K562 (cell line): Measurements from ENCODE around the gene SLC6A4. TPM values are rescaled to one million over a fixed set of nuclear protein-coding genes. Genes with fewer than 3 reads are reported as not detected.

Experiments used
- ATAC-seq: fragments of 200-7000 bp; cut with Tn5 transposase; 3 replicates; pipeline ENCODE4 v1.9.1; 2020; ENCODE audit warnings: moderate library complexity
- BruUV-seq: library from RNA; stranded (reverse); fragments of 400-500 nt; replicated peaks from 2 replicates; lab custom pipeline; 2021; lab: Mats Ljungman, UMichigan
- CTCF ChIA-PET: fragments of 300-600 bp; formaldehyde crosslinking; extraction: SDS; loops from one replicate; lab custom pipeline; 2021; ENCODE audit warnings: low intra/inter-chr PET ratio; lab: Yijun Ruan, JAX
- POLR2A ChIA-PET: fragments of 300-600, 350-650 bp; sonication (Branson Sonifier 250); formaldehyde crosslinking; extraction: SDS; loops from one replicate; lab custom pipeline; 2021; ENCODE audit warnings: antibody characterized with exemption, inconsistent platforms; lab: Yijun Ruan, JAX
- DNase-seq, 4 experiments: peaks; one replicate each; pipeline versions ENCODE4 v3.0.0 to v3.0.0-alpha.2; 2011 to 2018; ENCODE audit warnings: low spot score in 3 of 4, mixed read lengths in 3 of 4; ENCODE audit errors: extremely low read depth in 1 of 4
- FAIRE-seq: peaks from 2 replicates; lab custom pipeline; 2011; peaks lifted over from hg19 to GRCh38; lab: Jason Lieb, UNC
- H2AFZ ChIP-seq: 2 replicates; pipeline ENCODE4 v1.6.0; 2011; ENCODE audit warnings: low read depth, low read length, control low read depth, inconsistent platforms
- H3K27ac ChIP-seq: fragments of 200-600 bp; 3 replicates; pipeline ENCODE4 v1.8.0; 2011; ENCODE audit warnings: low read depth, mild to moderate bottlenecking, control low read depth, inconsistent platforms, low read length, moderate library complexity, mixed read lengths; ENCODE audit errors: extremely low read depth
- H3K27me3 ChIP-seq, 2 experiments: fragments of 300-600 bp in 1 of 2; 2 replicates in 1 of 2; 3 replicates in 1 of 2; pipeline versions ENCODE4 v1.6.0 to v1.8.0; 2011; ENCODE audit warnings: inconsistent platforms in 2 of 2, low read length in 2 of 2, mild to moderate bottlenecking in 1 of 2, mixed read lengths in 1 of 2, moderate library complexity in 1 of 2; ENCODE audit not compliant: control insufficient read depth in 2 of 2, insufficient read depth in 2 of 2
- H3K36me3 ChIP-seq: fragments of 300-600 bp; 3 replicates; pipeline ENCODE4 v1.8.0; 2011; ENCODE audit warnings: mild to moderate bottlenecking, low read length, inconsistent platforms; ENCODE audit not compliant: control insufficient read depth, insufficient read depth
- H3K4me1 ChIP-seq, 2 experiments: fragments of 200-600 bp in 1 of 2; replicated peaks in 1 of 2; 2 replicates in 1 of 2; 3 replicates in 1 of 2; pipeline versions ENCODE4 v1.5.1 to v1.8.0; 2011; ENCODE audit warnings: inconsistent platforms in 2 of 2, low read length in 2 of 2, mild to moderate bottlenecking in 1 of 2, mixed read lengths in 1 of 2, moderate library complexity in 1 of 2; ENCODE audit not compliant: control insufficient read depth in 2 of 2, insufficient read depth in 2 of 2
- H3K4me2 ChIP-seq: 2 replicates; pipeline ENCODE4 v1.6.1; 2011; ENCODE audit warnings: low read length, control low read depth, inconsistent platforms, mixed read lengths; ENCODE audit not compliant: insufficient read depth
- H3K4me3 ChIP-seq: fragments of 200-600 bp; sonication (generic), shearing (Covaris generic); 2 replicates; pipeline ENCODE4 v1.5.1; 2016; ENCODE audit warnings: control low read depth, inconsistent platforms
- H3K79me2 ChIP-seq: fragments of 200-600 bp; 3 replicates; pipeline ENCODE4 v1.8.0; 2011; ENCODE audit warnings: low read length, inconsistent platforms; ENCODE audit not compliant: control insufficient read depth, insufficient read depth
- H3K9ac ChIP-seq, 2 experiments: 2 replicates each; pipeline versions ENCODE4 v1.6.0 to v1.6.1; 2011; ENCODE audit warnings: low read depth in 2 of 2, low read length in 2 of 2, control low read depth in 1 of 2, inconsistent platforms in 1 of 2, mild to moderate bottlenecking in 1 of 2, mixed read lengths in 1 of 2; ENCODE audit not compliant: insufficient read depth in 1 of 2
- H3K9me1 ChIP-seq: one replicate; pipeline ENCODE4 v1.6.0; 2011; ENCODE audit warnings: inconsistent platforms, mild to moderate bottlenecking, low read length, moderate library complexity; ENCODE audit not compliant: control insufficient read depth, insufficient read depth
- H3K9me3 ChIP-seq: replicated peaks from 2 replicates; pipeline ENCODE4 v1.5.1; 2011; ENCODE audit warnings: low read depth, low read length, inconsistent platforms; ENCODE audit not compliant: control insufficient read depth, insufficient read depth
- H4K20me1 ChIP-seq: replicated peaks from 2 replicates; pipeline ENCODE4 v1.6.1; 2011; ENCODE audit warnings: low read length, inconsistent platforms, mixed read lengths; ENCODE audit not compliant: control insufficient read depth, insufficient read depth
- CEBPG ChIP-seq, 3 experiments: fragments of 200-800 bp in 1 of 3; sonication (Bioruptor generic) in 1 of 3; sonication (generic) in 1 of 3; formaldehyde crosslinking in 1 of 3; IDR thresholded peaks in 2 of 3; conservative IDR thresholded peaks in 1 of 3; 2 replicates each; pipeline versions ENCODE4 v1.6.1 to v1.8.0; 2016 to 2022; ENCODE audit warnings: missing compliant biosample characterization in 2 of 3, missing genetic modification characterization in 2 of 3, mild to moderate bottlenecking in 1 of 3, missing genetic modification reagents in 1 of 3
- CGGBP1 ChIP-seq: fragments of 250-450 bp; sonication (Bioruptor Pico); IDR thresholded peaks from 2 replicates; pipeline ENCODE4 v1.9.0; 2021; ENCODE audit warnings: mild to moderate bottlenecking
- GMEB1 ChIP-seq: fragments of 250-450 bp; sonication (Bioruptor Pico); IDR thresholded peaks from 2 replicates; pipeline ENCODE4 v1.4.0; 2020; ENCODE audit warnings: mild to moderate bottlenecking
- HDAC8 ChIP-seq: fragments of 450-650 bp; IDR thresholded peaks from 2 replicates; pipeline ENCODE4 v1.6.1; 2016; ENCODE audit warnings: mild to moderate bottlenecking, missing genetic modification characterization, moderate library complexity, missing compliant biosample characterization
- MEF2A ChIP-seq: IDR thresholded peaks from 2 replicates; pipeline ENCODE4 v1.6.1; 2011; ENCODE audit warnings: low read depth, mild to moderate bottlenecking, low read length, moderate library complexity; ENCODE audit not compliant: control insufficient read depth
- NCOA4 ChIP-seq: fragments of 450-650 bp; IDR thresholded peaks from 2 replicates; pipeline ENCODE4 v1.6.1; 2018; ENCODE audit warnings: mild to moderate bottlenecking; ENCODE audit not compliant: partially characterized antibody
- ZNF184 ChIP-seq: sonication (generic); formaldehyde crosslinking; IDR thresholded peaks from 2 replicates; pipeline ENCODE4 v1.5.0; 2020; ENCODE audit warnings: missing genetic modification reagents
- ZNF76 ChIP-seq: fragments of 250-450 bp; sonication (Bioruptor Pico); IDR thresholded peaks from 2 replicates; pipeline ENCODE4 v1.4.0; 2020; ENCODE audit warnings: mild to moderate bottlenecking, moderate library complexity, borderline replicate concordance
- WGBS: fragments of 100-300 bp; shearing (Covaris generic); methylation state at CpG from one replicate; pipeline ENCODE4 v1.1.6; 2016; ENCODE audit warnings: low coverage, mixed read lengths; ENCODE audit not compliant: insufficient coverage; ENCODE audit errors: missing lambda C conversion rate; 5-methylcytosine and 5-hydroxymethylcytosine counted together
- in situ Hi-C: fragments of 300-500 bp; cut with MboI; formaldehyde crosslinking; loops from 4 replicates; pipeline ENCODE4 v1.15.0; 2018; ENCODE audit warnings: inconsistent platforms, mixed read lengths
- intact Hi-C: fragments of 100-400 bp; cut with micrococcal nuclease; formaldehyde crosslinking; loops from 2 replicates; pipeline ENCODE4 v1.14.2; 2022
- polyA plus RNA-seq, 8 experiments: library from polyadenylated mRNA; depleted of rRNA in 4 of 8; stranded (reverse) in 5 of 8; unstranded in 3 of 8; fragments of >200 nt; fragmentation: Nextera tagmentation in 2 of 8; fragmentation: Illumina TruSeq in 1 of 8; extraction: Ambion mirVana in 2 of 8; extraction: Trizol in 1 of 8; gene quantifications; 2 replicates each; pipeline versions ENCODE4 v1.2.1 to v1.2.3, GENCODE V29; 2011 to 2014; ENCODE audit warnings: inconsistent platforms in 1 of 8, missing spikeins in 1 of 8
- total RNA-seq, 7 experiments: library from RNA; depleted of rRNA in 6 of 7; stranded (reverse); fragments of >200 nt in 6 of 7; fragmentation: Illumina TruSeq in 2 of 7; extraction: Trizol in 2 of 7; gene quantifications; 2 replicates each; pipeline versions ENCODE4 v1.2.1 to v1.2.3, GENCODE V29; 2011 to 2021; ENCODE audit warnings: low replicate concordance in 1 of 7

The SLC6A4 gene
- total and polyA plus RNA-seq, 9 of the 15 experiments (the other 6 are each of a cell fraction or from before 2014, with no cell fraction given) = 0.05 to 0.09 (median 0.07) TPM; not detected in 6

GRCh38 chr17:30207655-30208054, 27.8 kb downstream of the SLC6A4 start:
- Histone ChIP-seq H3K9me1 (no peaks in the 10 kb centered on the region), H4K20me1 (no peaks in the 10 kb centered on the region), H3K4me2 (no peak overlapping the region), H3K4me3 (no peak overlapping the region), H3K36me3 (no peaks in the 10 kb centered on the region), H3K27ac (no peak overlapping the region), H3K27me3 (peaks cover 9 to 29% of the 10 kb centered on the region in 2 experiments; a peak in 4 of 5 replicates), H3K4me1 (peaks cover 4 to 9% of the 10 kb centered on the region in 2 experiments; a peak in 3 of 5 replicates), H3K9me3 (no peaks in the 10 kb centered on the region), H3K79me2 (no peaks in the 10 kb centered on the region), H2AFZ (no peak overlapping the region), H3K9ac (no peak overlapping the region; a peak in 1 of 4 replicates)
- DNase-seq (no peak), ATAC-seq (no peak), FAIRE-seq (no peak)
- intact Hi-C loops (loop anchor here (10.0 kb wide), 1 partner anchor 103 kb away; no protein-coding TSS in a partner anchor), in situ Hi-C loops (no loop called here)
- BruUV-seq = no TSS peak
- WGBS = 11% methylated on average over 9 of the region's 9 CpGs
- CTCF ChIA-PET = no interaction called here
- no peak for TF ChIP-seq HDAC8 (tag)
- TF ChIP-seq NCOA4 = no peak
- TF ChIP-seq ZNF184 = no peak
- TF ChIP-seq CEBPG (CRISPR knock-in tag; IDR thresholded peaks at IDR 0.05) = no peak
- no peak for TF ChIP-seq CEBPG (tag; conservative IDR thresholded peaks at IDR 0.05 in 1 of 2, IDR thresholded peaks at IDR 0.05 in 1 of 2)
- no peak for TF ChIP-seq MEF2A
- TF ChIP-seq CGGBP1 (CRISPR knock-in tag) = no peak
- no peak for TF ChIP-seq GMEB1 (CRISPR knock-in tag)
- TF ChIP-seq ZNF76 (CRISPR knock-in tag) = no peak
- TF ChIP-seq, all 486 proteins: peak for 0
- POLR2A ChIA-PET = interaction anchor here (0.7 kb wide), 1 partner anchor 761 kb away, joined by 4 read pairs; no protein-coding TSS in a partner anchor
